HEK293T (cell line): ENCODE measurements around the gene S100A11.

Experiments
- CTCF ChIA-PET: fragments of 350-600 bp; formaldehyde crosslinking; extraction: SDS; loops from one replicate; lab custom pipeline; 2021; ENCODE audit warnings: antibody characterized with exemption, inconsistent platforms; lab: Yijun Ruan, JAX
- POLR2A ChIA-PET: fragments of 350-600 bp; formaldehyde crosslinking; extraction: SDS; loops from one replicate; lab custom pipeline; 2020; ENCODE audit warnings: antibody characterized with exemption, inconsistent platforms; lab: Yijun Ruan, JAX
- DNase-seq: peaks from one replicate; pipeline ENCODE4 v3.0.0; 2012; ENCODE audit warnings: mixed read lengths; ENCODE audit errors: extremely low spot score
- ARNT ChIP-seq: fragments of 450-650 bp; IDR thresholded peaks from 2 replicates; pipeline ENCODE4 v1.6.1; 2017; ENCODE audit warnings: mild to moderate bottlenecking
- BHLHE40 ChIP-seq: fragments of 450-650 bp; IDR thresholded peaks from 2 replicates; pipeline ENCODE4 v1.6.1; 2016; ENCODE audit warnings: mild to moderate bottlenecking, moderate library complexity, borderline replicate concordance
- CTBP1 ChIP-seq: fragments of 450-650 bp; IDR thresholded peaks from 2 replicates; pipeline ENCODE4 v1.6.1; 2016; ENCODE audit warnings: borderline replicate concordance
- ELF4 ChIP-seq: fragments of 450-650 bp; IDR thresholded peaks from 2 replicates; pipeline ENCODE4 v1.6.1; 2017; ENCODE audit warnings: antibody characterized with exemption
- FOXA1 ChIP-seq: fragments of 450-650 bp; IDR thresholded peaks from 2 replicates; pipeline ENCODE4 v1.6.1; 2016; ENCODE audit warnings: mild to moderate bottlenecking
- FOXK2 ChIP-seq: fragments of 450-650 bp; IDR thresholded peaks from 2 replicates; pipeline ENCODE4 v1.6.1; 2016; ENCODE audit warnings: mild to moderate bottlenecking
- FOXM1 ChIP-seq: fragments of 450-650 bp; IDR thresholded peaks from 2 replicates; pipeline ENCODE4 v1.6.1; 2017; ENCODE audit warnings: mild to moderate bottlenecking, borderline replicate concordance
- HDGF ChIP-seq: fragments of 450-650 bp; IDR thresholded peaks from 2 replicates; pipeline ENCODE4 v1.6.1; 2017; ENCODE audit warnings: antibody characterized with exemption, borderline replicate concordance
- L3MBTL2 ChIP-seq: fragments of 450-650 bp; conservative IDR thresholded peaks from 2 replicates; pipeline ENCODE4 v1.6.1; 2016; ENCODE audit warnings: mild to moderate bottlenecking
- LEF1 ChIP-seq: fragments of 450-650 bp; IDR thresholded peaks from 2 replicates; pipeline ENCODE4 v1.6.1; 2017; ENCODE audit warnings: mild to moderate bottlenecking, borderline replicate concordance
- NFRKB ChIP-seq: fragments of 450-650 bp; IDR thresholded peaks from 2 replicates; pipeline ENCODE4 v1.6.1; 2016; ENCODE audit warnings: mild to moderate bottlenecking, moderate library complexity
- SP1 ChIP-seq: fragments of 450-650 bp; IDR thresholded peaks from 2 replicates; pipeline ENCODE4 v1.6.1; 2017
- SUZ12 ChIP-seq: fragments of 450-650 bp; IDR thresholded peaks from 2 replicates; pipeline ENCODE4 v1.6.1; 2016; ENCODE audit warnings: mild to moderate bottlenecking
- TARDBP ChIP-seq: fragments of 450-650 bp; IDR thresholded peaks from 2 replicates; pipeline ENCODE4 v1.6.1; 2016
- ZNF384 ChIP-seq: fragments of 450-650 bp; IDR thresholded peaks from 2 replicates; pipeline ENCODE4 v1.6.1; 2016
- TF ChIP-seq, protein P1 (sequence below): fragments of 450-650 bp; IDR thresholded peaks from 2 replicates; pipeline ENCODE4 v1.6.1; 2016

S100A11 gene

DNA sequence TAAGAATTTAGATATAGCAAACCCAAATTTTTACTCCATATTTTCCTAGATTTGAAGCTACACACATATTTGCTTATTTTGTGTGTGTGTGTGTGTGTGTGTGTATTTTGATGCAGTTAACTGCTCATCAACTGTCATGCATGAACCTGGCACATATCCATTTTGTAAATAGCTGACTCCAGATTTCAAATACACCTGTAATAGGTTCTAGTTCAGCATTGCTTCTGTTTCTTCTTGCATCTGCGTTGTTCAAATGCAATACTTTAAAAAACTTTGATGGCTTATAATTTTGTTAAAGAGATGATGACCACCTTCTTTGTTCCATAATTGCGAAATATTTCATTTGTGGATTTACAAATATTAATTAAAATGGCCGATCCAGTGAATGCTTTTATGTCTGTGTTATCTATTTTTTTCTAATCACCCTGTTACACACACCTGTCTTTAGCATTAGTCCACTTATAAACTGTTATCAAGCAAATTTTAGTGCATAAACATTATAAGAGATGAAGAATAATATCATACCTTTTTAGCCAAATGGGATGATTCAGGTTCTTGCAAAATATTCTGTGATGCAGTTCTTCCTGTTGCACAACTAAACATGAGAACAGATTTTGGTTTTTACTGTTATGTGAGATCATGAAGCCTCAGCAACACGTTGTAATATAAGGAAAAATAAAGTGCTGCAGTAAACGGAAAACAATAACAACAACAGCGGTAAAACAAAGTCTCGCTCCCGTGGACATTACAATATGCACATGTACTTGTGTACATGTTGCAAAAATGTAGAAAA, 12.7 kb upstream of the S100A11 start:
- POLR2A ChIA-PET, result no interaction called here
- no peak for TF ChIP-seq CTBP1
- no peak for TF ChIP-seq FOXM1
- TF ChIP-seq TARDBP, result no peak
- no peak for TF ChIP-seq LEF1
- CTCF ChIA-PET, result no interaction called here
- DNase-seq, result no peak

DNA sequence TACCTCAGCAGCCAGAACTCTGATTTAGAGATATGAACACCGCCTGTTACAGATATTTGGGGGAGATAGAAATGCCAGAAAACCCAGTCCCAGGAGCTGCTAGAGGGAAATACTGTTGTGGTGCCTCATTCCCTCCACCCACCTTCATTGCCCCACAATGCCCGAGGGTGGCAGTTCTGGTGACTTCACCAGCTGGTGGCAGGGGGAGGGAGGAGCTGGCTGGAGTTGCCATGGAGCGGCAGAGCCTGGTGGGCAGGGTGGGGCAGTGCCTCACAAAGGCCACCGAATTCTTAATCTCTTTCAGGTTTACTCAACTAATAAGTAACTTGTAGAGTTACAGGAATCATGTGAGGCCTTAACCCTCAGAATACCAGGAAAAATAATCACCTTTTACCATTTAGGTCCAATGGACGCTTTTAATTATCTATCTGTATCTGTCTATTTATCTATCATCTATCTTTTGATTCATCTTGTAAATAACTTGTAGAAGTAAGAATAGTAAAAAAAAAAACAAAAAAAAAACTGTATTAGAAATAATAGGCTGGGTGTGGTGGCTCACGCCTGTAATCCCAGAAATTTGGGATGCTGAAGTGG, 11.7 kb upstream of the S100A11 start:
- POLR2A ChIA-PET, result interaction anchor here (0.6 to 3.3 kb wide), 5 partner anchors 11 to 141 kb away, joined by 3 to 19 read pairs (median 4); partner anchors contain the start of gene S100A11
- CTCF ChIA-PET, result interaction anchor here (1.4 to 3.7 kb wide), 4 partner anchors 10 to 139 kb away, joined by 3 to 21 read pairs (median 6); no protein-coding TSS in a partner anchor
- no peak for DNase-seq
- TF ChIP-seq ELF4 (no peak), ZNF384 (no peak), LEF1 (no peak), SP1 (no peak), FOXK2 (no peak), HDGF (no peak), L3MBTL2 (no peak), ARNT (no peak), TARDBP (no peak), BHLHE40 (no peak)
- TF ChIP-seq, protein P1, sequence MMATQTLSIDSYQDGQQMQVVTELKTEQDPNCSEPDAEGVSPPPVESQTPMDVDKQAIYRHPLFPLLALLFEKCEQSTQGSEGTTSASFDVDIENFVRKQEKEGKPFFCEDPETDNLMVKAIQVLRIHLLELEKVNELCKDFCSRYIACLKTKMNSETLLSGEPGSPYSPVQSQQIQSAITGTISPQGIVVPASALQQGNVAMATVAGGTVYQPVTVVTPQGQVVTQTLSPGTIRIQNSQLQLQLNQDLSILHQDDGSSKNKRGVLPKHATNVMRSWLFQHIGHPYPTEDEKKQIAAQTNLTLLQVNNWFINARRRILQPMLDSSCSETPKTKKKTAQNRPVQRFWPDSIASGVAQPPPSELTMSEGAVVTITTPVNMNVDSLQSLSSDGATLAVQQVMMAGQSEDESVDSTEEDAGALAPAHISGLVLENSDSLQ, result no peak

DNA sequence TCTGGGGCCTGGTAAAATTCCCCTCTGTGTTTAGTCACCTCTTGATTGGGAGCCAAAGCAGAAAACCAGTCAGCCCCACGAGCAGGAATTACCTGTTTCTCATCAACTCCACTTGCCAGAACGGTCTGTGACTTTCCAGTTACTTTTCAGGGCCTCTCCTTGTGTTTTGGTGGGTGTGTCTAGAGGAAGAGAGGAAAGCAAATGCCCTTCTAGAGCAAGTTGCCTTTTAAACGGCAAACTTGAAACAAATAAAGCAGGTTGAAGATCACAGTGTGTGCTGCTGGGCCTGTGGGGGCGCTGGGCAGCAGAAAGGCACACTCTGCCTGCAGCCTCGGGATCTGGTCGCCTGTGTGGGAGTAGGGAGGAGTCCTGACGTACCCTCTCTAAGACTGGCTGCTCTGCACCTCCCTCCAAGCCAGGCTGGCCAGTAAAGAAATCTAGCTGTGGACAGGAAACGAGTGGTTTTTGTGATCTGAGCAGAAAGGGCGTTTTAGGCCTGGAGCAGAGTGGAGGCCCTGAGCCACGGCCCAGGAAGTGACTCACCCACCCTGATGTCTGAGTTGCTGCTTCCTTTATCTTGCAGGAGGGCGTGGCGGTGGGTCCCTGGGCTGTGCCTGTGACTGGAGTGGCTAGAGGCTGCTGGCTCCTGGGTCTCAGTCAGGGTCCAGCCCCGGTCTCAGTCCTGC, 11.1 kb upstream of the S100A11 start:
- POLR2A ChIA-PET, result interaction anchor here (0.6 to 3.3 kb wide), 6 partner anchors 11 to 181 kb away, joined by 3 to 19 read pairs (median 4); partner anchors contain the start of gene S100A11
- CTCF ChIA-PET, result interaction anchor here (1.1 to 3.7 kb wide), 5 partner anchors 10 to 139 kb away, joined by 3 to 21 read pairs (median 3); no protein-coding TSS in a partner anchor
- TF ChIP-seq, protein P1, result peak; percentile 80
- no peak for TF ChIP-seq LEF1
- peak; percentile 85 for DNase-seq

DNA sequence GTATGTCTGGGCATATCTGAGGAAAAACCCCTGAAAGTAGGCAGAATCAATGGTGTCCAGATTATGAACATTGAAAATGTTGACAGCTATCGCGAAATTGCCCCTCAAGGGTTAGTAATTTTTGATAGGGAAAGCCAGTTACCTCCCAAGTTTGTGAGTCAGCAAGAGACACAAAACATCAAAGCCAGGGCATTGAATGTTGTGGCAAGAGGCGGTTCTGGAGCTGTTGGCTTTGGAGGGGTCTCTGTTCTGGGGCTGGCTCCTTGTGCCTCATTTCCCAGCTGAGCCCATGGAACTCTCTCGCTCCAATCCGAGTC, 10.6 kb upstream of the S100A11 start:
- DNase-seq, result no peak
- POLR2A ChIA-PET, result interaction anchor here (0.7 to 3.3 kb wide), 5 partner anchors 10 to 181 kb away, joined by 3 to 19 read pairs (median 4); partner anchors contain the start of gene S100A11
- CTCF ChIA-PET, result interaction anchor here (0.7 to 3.7 kb wide), 6 partner anchors 9 to 401 kb away, joined by 3 to 21 read pairs (median 3); no protein-coding TSS in a partner anchor
- TF ChIP-seq NFRKB, result no peak
- no peak for TF ChIP-seq HDGF
- TF ChIP-seq LEF1, result no peak
- no peak for TF ChIP-seq ZNF384
- TF ChIP-seq, protein P1, result no peak
- TF ChIP-seq ARNT, result no peak
- TF ChIP-seq TARDBP, result no peak
- no peak for TF ChIP-seq ELF4
- TF ChIP-seq CTBP1, result no peak
- no peak for TF ChIP-seq FOXA1
- no peak for TF ChIP-seq FOXK2
- no peak for TF ChIP-seq BHLHE40

DNA sequence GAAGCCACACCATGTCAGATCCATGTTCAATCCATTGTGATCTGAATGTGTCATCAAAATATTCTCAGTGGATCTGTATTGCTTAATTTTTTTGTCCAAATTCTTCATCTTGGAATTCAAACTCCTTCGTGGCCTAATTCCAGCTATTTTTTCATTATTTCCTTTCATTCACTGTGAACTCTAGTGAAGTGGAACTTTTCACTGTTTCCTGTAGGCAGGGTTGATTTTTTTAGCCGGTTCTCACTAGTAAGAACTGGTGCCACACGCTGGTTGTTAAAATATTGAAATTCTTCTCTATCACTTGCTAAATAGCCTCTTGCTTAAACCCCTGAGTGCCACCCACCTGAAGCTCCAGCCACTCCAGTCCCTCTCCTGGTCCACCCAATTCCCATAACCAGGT, 7.6 kb upstream of the S100A11 start:
- ChIA-PET CTCF (no interaction called here), POLR2A (no interaction called here)
- TF ChIP-seq LEF1 (no peak), FOXK2 (no peak), CTBP1 (no peak), ELF4 (no peak), BHLHE40 (no peak), NFRKB (no peak), ZNF384 (no peak), TARDBP (no peak), FOXM1 (no peak), L3MBTL2 (no peak), SUZ12 (no peak), HDGF (no peak), SP1 (no peak), FOXA1 (no peak), ARNT (no peak)
- TF ChIP-seq, protein P1, result no peak
- no peak for DNase-seq
